NCI-H2227 treated with DMSO at 0.1 percent for 48 hours (cell line): Measurements from ENCODE around the gene NID1.

Experiments used
- DNase-seq: peaks from one replicate; lab custom pipeline; 2025; lab: John Stamatoyannopoulos, UW

The NID1 gene

GRCh38 chr1:235955777-235956176 is 109.1 kb downstream of the NID1 start:
- DNase-seq: no peak

GRCh38 chr1:235954306-235955283 is 110.3 kb downstream of the NID1 start:
- DNase-seq: no peak

- no peak for DNase-seq
Measured at GRCh38 chr1:235953801-235954200, 111.1 kb downstream of the NID1 start.

- DNase-seq: no peak
Measured at GRCh38 chr1:235952950-235953615, 111.8 kb downstream of the NID1 start.

GRCh38 chr1:235951661-235952060 is 113.2 kb downstream of the NID1 start:
- DNase-seq: no peak

GRCh38 chr1:235950318-235950717 is 114.6 kb downstream of the NID1 start:
- DNase-seq: no peak

GRCh38 chr1:235948774-235949427 is 116.0 kb downstream of the NID1 start:
- DNase-seq: no peak

GRCh38 chr1:235947989-235948388 is 116.9 kb downstream of the NID1 start:
- DNase-seq: no peak

- no peak for DNase-seq
Measured at GRCh38 chr1:235946571-235946981, 118.3 kb downstream of the NID1 start.

GRCh38 chr1:235945775-235946570 is 118.9 kb downstream of the NID1 start:
- DNase-seq: no peak

- DNase-seq: no peak
Measured at GRCh38 chr1:235943581-235944114, 121.2 kb downstream of the NID1 start.

GRCh38 chr1:235942979-235943575 is 121.8 kb downstream of the NID1 start:
- DNase-seq: no peak

GRCh38 chr1:235942625-235942934 is 122.3 kb downstream of the NID1 start:
- no peak for DNase-seq

- DNase-seq: no peak
Measured at GRCh38 chr1:235941876-235942624, 122.8 kb downstream of the NID1 start.

GRCh38 chr1:235940285-235940684 is 124.6 kb downstream of the NID1 start:
- no peak for DNase-seq

- no peak for DNase-seq
Measured at GRCh38 chr1:235939480-235939775, 125.5 kb downstream of the NID1 start.

GRCh38 chr1:235938709-235939479 is 126.0 kb downstream of the NID1 start:
- no peak for DNase-seq

- DNase-seq: no peak
Measured at GRCh38 chr1:235937123-235937522, 127.8 kb downstream of the NID1 start.

- no peak for DNase-seq
Measured at GRCh38 chr1:235935235-235936225, 129.4 kb downstream of the NID1 start.
